ENCODE measurements around the gene TNKS2. TPM values are rescaled to one million over a fixed set of nuclear protein-coding genes. Genes with fewer than 3 reads are reported as not detected.

The TNKS2 gene
- total RNA-seq, 2 donors from 2014 or later: 19.6 to 21.8 TPM

- Histone ChIP-seq H3K4me3 (no peak overlapping the region), H3K36me3 (peaks cover 65% of the 10 kb centered on the region), H3K27ac (no peak overlapping the region), H3K4me1 (peaks cover 0 to 13% of the 10 kb centered on the region in 2 donors), H3K27me3 (no peaks in the 10 kb centered on the region), H3K9me3 (no peaks in the 10 kb centered on the region)
- no peak for TF ChIP-seq CTCF (IDR thresholded peaks at IDR 0.05)
- no peak for DNase-seq (ENCODE audit: low spot score)
Observed at GRCh38 chr10:91820144-91820543, 21.9 kb downstream of the TNKS2 start.

GRCh38 chr10:91824076-91824475, 25.9 kb downstream of the TNKS2 start:
- Histone ChIP-seq H3K4me3 (no peak overlapping the region), H3K36me3 (peaks cover 79% of the 10 kb centered on the region), H3K9me3 (no peaks in the 10 kb centered on the region), H3K27ac (no peak overlapping the region), H3K27me3 (no peaks in the 10 kb centered on the region), H3K4me1 (no peaks in the 10 kb centered on the region)
- no peak for TF ChIP-seq CTCF (IDR thresholded peaks at IDR 0.05)
- no peak for DNase-seq (ENCODE audit: low spot score)

- TF ChIP-seq CTCF (IDR thresholded peaks at IDR 0.05): no peak
Observed at GRCh38 chr10:91829268-91829667, 31.0 kb downstream of the TNKS2 start.

GRCh38 chr10:91838199-91838598, 40.0 kb downstream of the TNKS2 start:
- H3K36me3 ChIP-seq: peaks cover 73% of the 10 kb centered on the region
- no peak for DNase-seq (ENCODE audit: low spot score)

More at GRCh38 chr10:91829268-91829667, 31.0 kb downstream of the TNKS2 start:
- H3K36me3 ChIP-seq: peaks cover 79% of the 10 kb centered on the region
- H3K4me1 ChIP-seq: no peaks in the 10 kb centered on the region
- DNase-seq (ENCODE audit: low spot score): no peak
- no peaks in the 10 kb centered on the region for H3K9me3 ChIP-seq
- no peak overlapping the region for H3K27ac ChIP-seq
- H3K27me3 ChIP-seq: no peaks in the 10 kb centered on the region
- H3K4me3 ChIP-seq: no peak overlapping the region

GRCh38 chr10:91843083-91843482, 44.9 kb downstream of the TNKS2 start:
- Histone ChIP-seq H3K27ac (no peak overlapping the region), H3K4me1 (no peaks in the 10 kb centered on the region), H3K36me3 (peaks cover 81% of the 10 kb centered on the region), H3K9me3 (no peaks in the 10 kb centered on the region), H3K4me3 (no peak overlapping the region), H3K27me3 (no peaks in the 10 kb centered on the region)
- no peak for DNase-seq (ENCODE audit: low spot score)
- TF ChIP-seq CTCF (IDR thresholded peaks at IDR 0.05): no peak

More at GRCh38 chr10:91838199-91838598, 40.0 kb downstream of the TNKS2 start:
- H3K4me1 ChIP-seq: no peaks in the 10 kb centered on the region
- no peak overlapping the region for H3K4me3 ChIP-seq
- TF ChIP-seq CTCF (IDR thresholded peaks at IDR 0.05): no peak
- H3K27ac ChIP-seq: no peak overlapping the region
- H3K9me3 ChIP-seq: no peaks in the 10 kb centered on the region
- no peaks in the 10 kb centered on the region for H3K27me3 ChIP-seq

- Histone ChIP-seq H3K4me3 (no peak overlapping the region), H3K27me3 (no peaks in the 10 kb centered on the region), H3K36me3 (peaks cover 64% of the 10 kb centered on the region), H3K9me3 (no peaks in the 10 kb centered on the region), H3K27ac (no peak overlapping the region), H3K4me1 (no peaks in the 10 kb centered on the region)
- no peak for TF ChIP-seq CTCF (IDR thresholded peaks at IDR 0.05)
- DNase-seq (ENCODE audit: low spot score): no peak
Observed at GRCh38 chr10:91856637-91857036, 58.4 kb downstream of the TNKS2 start.
